Progenitor cell of endocrine pancreas (in vitro differentiated cells): Measurements from ENCODE around the gene DLGAP4. TPM values are rescaled to one million over a fixed set of nuclear protein-coding genes. Genes with fewer than 3 reads are reported as not detected.

Source experiments
- DNase-seq: peaks from one replicate; pipeline ENCODE4 v3.0.0; 2021; ENCODE audit warnings: low spot score; ENCODE audit not compliant: unreplicated experiment
- H3K27ac Mint-ChIP-seq: 2 replicates; pipeline ENCODE4 v1.8.0; 2021; ENCODE audit warnings: mild to moderate bottlenecking, moderate library complexity, mixed read lengths
- H3K27me3 Mint-ChIP-seq: 2 replicates; pipeline ENCODE4 v1.8.0; 2021; ENCODE audit warnings: mixed read lengths
- H3K36me3 Mint-ChIP-seq: 2 replicates; pipeline ENCODE4 v1.8.0; 2022; ENCODE audit warnings: mixed read lengths; ENCODE audit not compliant: insufficient read depth
- H3K4me1 Mint-ChIP-seq: 2 replicates; pipeline ENCODE4 v1.8.0; 2021; ENCODE audit warnings: low read depth, mixed read lengths
- H3K4me3 Mint-ChIP-seq: 2 replicates; pipeline ENCODE4 v1.8.0; 2021; ENCODE audit warnings: low read depth, mild to moderate bottlenecking, moderate library complexity, mixed read lengths
- H3K9me3 Mint-ChIP-seq: 2 replicates; pipeline ENCODE4 v1.8.0; 2021; ENCODE audit warnings: low read depth, mixed read lengths
- total RNA-seq: library from RNA; stranded (reverse); gene quantifications from 2 replicates; pipeline ENCODE4 v1.2.1, GENCODE V29; 2021
- TF ChIP-seq, protein P1 (sequence below): fragments of 200-600 bp; sonication (generic); IDR thresholded peaks from one replicate; pipeline ENCODE4 v1.5.0; 2021; ENCODE audit warnings: antibody characterized with exemption, mild to moderate bottlenecking; ENCODE audit not compliant: unreplicated experiment

Gene DLGAP4
- total RNA-seq, 1 donor from 2014 or later, result 109 TPM

DNA sequence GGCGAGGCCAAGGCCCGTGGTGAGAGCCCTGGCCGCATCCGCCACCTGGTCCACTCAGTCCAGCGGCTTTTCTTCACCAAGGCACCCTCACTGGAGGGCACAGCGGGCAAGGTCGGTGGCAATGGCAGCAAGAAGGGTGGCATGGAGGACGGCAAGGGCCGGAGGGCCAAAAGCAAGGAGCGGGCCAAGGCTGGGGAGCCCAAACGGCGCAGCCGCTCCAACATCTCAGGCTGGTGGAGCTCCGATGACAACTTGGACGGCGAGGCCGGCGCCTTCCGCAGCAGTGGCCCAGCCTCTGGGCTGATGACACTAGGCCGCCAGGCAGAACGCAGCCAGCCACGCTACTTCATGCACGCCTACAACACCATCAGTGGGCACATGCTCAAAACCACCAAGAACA is 126.0 kb downstream of the DLGAP4 start:
- no peak for DNase-seq
- H3K9me3 Mint-ChIP-seq, result no peaks in the 10 kb centered on the region
- H3K4me3 Mint-ChIP-seq, result no peak overlapping the region
- peaks cover 23% of the 10 kb centered on the region for H3K27me3 Mint-ChIP-seq
- no peaks in the 10 kb centered on the region for H3K4me1 Mint-ChIP-seq
- no peak overlapping the region for H3K27ac Mint-ChIP-seq
- TF ChIP-seq, protein P1, sequence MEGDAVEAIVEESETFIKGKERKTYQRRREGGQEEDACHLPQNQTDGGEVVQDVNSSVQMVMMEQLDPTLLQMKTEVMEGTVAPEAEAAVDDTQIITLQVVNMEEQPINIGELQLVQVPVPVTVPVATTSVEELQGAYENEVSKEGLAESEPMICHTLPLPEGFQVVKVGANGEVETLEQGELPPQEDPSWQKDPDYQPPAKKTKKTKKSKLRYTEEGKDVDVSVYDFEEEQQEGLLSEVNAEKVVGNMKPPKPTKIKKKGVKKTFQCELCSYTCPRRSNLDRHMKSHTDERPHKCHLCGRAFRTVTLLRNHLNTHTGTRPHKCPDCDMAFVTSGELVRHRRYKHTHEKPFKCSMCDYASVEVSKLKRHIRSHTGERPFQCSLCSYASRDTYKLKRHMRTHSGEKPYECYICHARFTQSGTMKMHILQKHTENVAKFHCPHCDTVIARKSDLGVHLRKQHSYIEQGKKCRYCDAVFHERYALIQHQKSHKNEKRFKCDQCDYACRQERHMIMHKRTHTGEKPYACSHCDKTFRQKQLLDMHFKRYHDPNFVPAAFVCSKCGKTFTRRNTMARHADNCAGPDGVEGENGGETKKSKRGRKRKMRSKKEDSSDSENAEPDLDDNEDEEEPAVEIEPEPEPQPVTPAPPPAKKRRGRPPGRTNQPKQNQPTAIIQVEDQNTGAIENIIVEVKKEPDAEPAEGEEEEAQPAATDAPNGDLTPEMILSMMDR, result no peak
- H3K36me3 Mint-ChIP-seq, result no peaks in the 10 kb centered on the region

DNA sequence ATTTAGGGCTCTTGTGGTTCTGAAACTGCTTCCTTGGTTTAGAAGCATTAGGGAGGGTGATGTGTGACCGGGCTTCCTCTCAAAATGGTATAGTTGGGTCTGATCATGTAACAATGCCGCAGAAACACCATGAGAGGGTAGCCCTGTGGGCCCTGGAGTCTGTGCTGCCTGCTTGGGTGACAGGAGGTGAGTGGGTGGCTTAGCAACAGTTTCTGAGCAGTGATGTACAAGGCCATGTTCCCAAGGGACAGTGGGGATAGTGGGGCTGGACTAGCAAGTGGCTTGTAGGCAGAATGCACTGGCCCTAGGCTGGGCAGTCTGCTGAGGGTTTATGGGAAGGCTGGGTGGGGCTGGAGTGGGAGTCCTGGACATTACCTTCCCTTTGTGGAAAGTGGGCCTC is 128.2 kb downstream of the DLGAP4 start:
- Mint-ChIP-seq H3K27me3 (peaks cover 30% of the 10 kb centered on the region), H3K27ac (peak overlapping the region; percentile 13), H3K4me1 (no peaks in the 10 kb centered on the region), H3K36me3 (no peaks in the 10 kb centered on the region), H3K9me3 (no peaks in the 10 kb centered on the region), H3K4me3 (no peak overlapping the region)
- TF ChIP-seq, protein P1, result no peak
- no peak for DNase-seq

DNA sequence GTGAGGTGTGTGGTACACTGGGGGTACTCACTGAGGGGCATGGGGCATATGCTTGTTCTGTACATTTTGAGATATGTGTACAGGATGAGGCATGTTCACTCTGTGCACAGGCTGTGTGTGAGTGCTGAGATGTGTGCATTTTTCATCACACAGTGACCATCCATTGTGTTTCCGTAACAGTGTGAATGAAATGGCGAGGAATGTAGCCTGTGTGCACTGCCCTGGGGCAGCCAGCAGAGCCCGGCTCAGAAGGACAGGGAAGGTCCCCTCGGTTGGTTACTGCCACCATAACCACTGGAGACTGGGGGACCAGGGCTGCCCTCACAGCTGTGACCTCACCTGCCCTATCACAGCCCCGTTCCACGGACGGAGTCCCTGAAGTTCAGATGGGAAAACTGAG is 129.0 kb downstream of the DLGAP4 start:
- Mint-ChIP-seq H3K27ac (no peak overlapping the region), H3K9me3 (no peaks in the 10 kb centered on the region), H3K36me3 (no peaks in the 10 kb centered on the region), H3K4me1 (no peaks in the 10 kb centered on the region), H3K27me3 (peaks cover 30% of the 10 kb centered on the region), H3K4me3 (no peak overlapping the region)
- TF ChIP-seq, protein P1, result no peak
- DNase-seq, result no peak

DNA sequence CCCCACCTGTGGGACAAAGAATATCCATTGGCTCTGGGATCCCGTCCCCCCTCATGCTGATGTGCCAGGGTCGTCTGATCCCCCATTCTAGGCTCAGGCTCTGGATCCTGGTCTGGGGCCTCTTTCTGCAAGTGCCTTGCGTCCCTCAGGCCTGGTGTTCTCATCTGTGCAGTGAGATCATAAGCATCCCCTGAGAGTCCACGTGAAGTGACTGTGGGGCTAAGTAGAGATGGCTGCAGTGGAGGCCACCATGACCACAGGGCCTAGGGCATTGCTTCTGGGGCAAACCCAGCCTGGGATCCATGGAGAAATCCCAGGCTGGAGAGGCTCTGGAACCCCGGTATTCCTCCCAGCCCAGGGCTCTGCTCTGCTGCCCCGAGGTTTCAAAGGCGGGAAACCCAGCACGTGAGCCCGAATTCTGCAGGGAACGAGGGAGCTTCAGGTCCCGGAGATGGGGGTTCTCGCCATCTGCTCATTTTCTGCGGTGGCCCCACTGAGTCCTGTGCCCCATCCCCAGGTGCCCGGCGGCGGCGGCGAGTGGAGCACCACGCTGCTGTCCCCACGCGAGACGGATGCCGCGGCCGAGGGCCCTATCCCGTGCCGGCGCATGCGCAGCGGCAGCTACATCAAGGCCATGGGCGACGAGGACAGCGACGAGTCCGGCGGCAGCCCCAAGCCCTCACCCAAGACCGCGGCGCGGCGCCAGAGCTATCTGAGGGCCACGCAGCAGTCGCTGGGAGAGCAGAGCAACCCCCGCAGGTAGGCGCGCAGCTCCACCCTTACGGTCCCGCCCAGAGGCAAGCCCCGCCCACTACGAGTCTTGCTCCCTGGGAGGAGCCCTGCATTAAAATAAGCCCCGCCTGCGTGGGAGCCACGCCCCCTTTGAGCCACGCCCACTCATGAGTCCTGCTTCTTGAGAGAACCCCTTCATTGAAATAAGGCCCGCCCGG is 129.7 kb downstream of the DLGAP4 start:
- no peak overlapping the region for H3K27ac Mint-ChIP-seq
- TF ChIP-seq, protein P1, result no peak
- H3K27me3 Mint-ChIP-seq, result peaks cover 30% of the 10 kb centered on the region
- H3K4me1 Mint-ChIP-seq, result no peaks in the 10 kb centered on the region
- H3K4me3 Mint-ChIP-seq, result no peak overlapping the region
- no peaks in the 10 kb centered on the region for H3K36me3 Mint-ChIP-seq
- no peaks in the 10 kb centered on the region for H3K9me3 Mint-ChIP-seq
- DNase-seq, result peak; percentile 47

DNA sequence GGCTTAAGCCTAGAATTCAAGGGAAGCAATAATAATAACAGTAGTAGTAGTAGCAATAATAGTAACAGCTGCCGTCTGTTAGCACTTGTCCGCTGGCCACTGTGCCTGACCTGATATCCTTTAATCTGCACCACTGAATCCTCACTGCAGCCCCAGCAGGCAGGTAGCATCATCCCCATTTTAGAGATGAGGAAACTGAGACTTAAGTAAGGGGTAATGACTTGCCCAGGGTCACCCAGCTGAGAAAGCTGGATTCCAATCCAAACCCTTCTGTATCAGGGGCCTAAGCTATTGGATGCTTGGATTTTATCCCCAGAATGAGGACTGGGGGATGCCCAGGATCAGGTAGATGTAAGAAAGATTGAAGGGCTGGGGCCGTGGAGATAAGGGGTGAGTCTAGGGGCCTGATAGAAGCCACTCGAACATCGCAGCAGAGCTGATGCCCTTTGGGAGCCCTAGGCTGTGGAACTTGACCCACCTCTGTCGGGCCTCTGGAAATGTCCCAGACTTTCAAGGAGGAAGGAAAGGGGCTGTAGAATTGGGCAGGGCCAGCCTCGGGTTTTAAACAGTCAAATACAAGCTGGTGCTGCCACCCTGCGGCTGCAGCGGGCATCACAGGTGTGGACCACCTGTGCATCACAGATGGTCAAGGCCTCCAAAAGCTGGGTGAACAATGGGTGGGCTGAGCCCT is 133.0 kb downstream of the DLGAP4 start:
- Mint-ChIP-seq H3K4me1 (no peaks in the 10 kb centered on the region), H3K36me3 (no peaks in the 10 kb centered on the region), H3K4me3 (no peak overlapping the region), H3K27me3 (peaks cover 33% of the 10 kb centered on the region), H3K27ac (no peak overlapping the region), H3K9me3 (no peaks in the 10 kb centered on the region)
- TF ChIP-seq, protein P1, result peak; percentile 93
- peak; percentile 75 for DNase-seq
